HS-27A (cell line): ENCODE measurements around the gene ZNF81.
"Not testable (repeated sequence)": the region's sequence is repeated elsewhere in the genome, so short reads cannot be mapped to it uniquely, and the experiment has no call there.

Source experiments
- DNase-seq: peaks from one replicate; pipeline ENCODE4 v3.0.0-alpha.2; 2012; ENCODE audit warnings: low read depth, missing footprints

Gene ZNF81

DNA sequence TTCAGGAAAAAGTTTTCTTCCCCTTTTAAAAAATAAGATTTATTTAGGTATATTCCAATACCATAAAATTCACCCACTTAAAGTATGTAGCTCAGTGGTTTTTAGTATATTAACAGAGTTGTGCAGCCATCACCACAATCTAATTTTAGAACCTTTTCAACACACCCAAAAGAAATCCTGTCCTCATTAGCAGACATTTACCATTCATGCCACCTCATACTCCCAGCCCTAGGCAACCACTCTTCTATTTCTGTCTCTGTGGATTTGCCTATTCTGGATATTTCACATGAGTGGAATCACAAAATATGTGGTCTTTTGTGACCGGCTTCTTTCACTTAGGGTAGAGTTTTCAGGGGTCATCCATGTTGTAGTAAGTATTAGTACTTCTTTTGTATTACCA is 7.4 kb downstream of the ZNF81 start:
- DNase-seq: no peak

DNA sequence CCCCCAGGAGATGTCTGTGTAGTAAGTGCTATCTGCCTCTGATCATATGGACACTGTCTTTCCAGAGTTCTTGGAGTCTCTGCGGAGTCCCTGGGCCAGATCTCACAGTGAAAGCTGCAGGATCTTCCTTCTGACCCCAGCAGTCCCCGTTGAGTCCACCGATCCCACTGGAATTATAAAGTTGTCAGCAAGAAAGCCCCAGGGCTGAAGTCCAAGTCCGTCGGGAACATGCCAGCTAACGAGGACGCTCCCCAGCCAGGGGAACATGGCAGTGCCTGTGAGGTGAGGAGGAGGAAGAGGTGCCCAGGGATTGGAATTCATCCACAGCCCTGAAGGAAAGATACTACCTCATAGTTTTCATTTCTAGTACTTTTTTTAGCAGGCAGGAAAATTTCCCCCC is 9.3 kb downstream of the ZNF81 start:
- DNase-seq: no peak

DNA sequence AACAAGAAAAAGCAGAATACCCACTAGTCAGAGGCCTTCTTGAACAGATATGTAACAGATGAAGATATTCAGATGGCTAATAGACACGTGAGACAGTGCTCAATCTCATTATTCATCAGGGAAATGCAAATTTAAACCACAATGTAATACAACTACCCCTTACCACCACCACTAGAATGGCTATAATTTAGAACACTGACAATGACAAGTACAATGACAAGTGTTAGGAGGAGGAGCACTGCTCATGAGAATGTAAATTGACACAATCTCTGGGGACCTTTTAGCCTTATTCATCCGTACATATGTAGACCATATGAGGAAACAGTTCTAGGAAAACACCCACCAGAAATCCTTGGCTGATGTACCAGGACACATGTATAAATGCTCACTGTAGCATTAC is 13.1 kb downstream of the ZNF81 start:
- no peak for DNase-seq

DNA sequence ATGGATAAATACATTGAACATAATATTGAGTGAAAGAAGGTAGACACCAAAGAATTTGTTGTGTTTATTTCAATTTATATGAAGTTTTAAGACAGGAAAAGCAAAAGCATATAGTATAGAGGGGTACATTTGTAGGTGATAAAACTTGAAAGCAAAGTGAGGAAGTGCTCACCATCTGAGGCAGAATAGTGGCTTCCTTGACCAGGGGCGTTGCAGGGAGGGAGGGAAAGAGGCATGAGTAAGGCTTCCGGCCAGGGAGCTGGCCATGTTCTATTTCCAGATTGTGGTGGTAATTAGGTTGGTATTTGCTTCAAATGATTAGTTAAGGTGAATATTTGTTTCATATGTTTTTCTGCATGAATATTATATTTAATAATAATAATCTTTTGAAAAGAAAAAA is 13.7 kb downstream of the ZNF81 start:
- not testable (repeated sequence) for DNase-seq

DNA sequence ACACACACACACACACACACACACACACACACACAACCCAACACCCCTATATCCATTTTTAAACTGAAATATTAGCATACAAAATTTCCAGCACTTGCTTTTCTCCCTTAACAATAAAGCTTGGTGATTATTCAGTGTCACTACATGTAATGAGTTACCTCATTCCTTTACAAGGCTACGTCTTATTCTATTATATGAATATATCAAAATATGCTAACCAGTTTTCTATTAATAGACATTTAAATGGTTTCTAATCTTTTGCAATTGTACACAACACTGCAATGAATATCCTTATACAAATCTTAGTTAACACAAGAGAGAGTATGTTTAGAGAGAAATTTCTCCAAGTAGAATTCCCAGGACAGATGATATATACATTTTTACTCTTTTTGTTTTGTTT is 14.2 kb downstream of the ZNF81 start:
- no peak for DNase-seq

GRCh38 chrX:47854474-47854873 is 17.8 kb downstream of the ZNF81 start:
- no peak for DNase-seq

DNA sequence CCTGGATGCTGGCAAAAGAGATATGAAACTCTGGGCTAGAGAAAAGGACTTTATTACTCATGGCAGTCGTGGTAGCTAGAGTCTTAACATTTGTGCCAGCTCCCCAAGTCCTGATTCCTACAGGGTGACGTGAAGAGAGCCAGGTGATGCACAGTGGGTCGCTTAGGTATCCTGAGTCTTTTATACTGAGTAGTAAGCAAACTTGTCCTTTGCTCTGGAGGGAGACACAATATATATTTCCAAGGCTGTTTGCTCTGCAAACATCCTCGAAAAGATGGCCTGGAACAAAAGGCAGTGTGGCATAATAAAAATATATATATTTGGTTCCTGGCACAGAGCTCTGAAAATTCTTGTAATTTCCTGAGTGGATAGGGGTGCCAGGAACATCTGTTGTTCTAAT is 23.0 kb downstream of the ZNF81 start:
- no peak for DNase-seq

DNA sequence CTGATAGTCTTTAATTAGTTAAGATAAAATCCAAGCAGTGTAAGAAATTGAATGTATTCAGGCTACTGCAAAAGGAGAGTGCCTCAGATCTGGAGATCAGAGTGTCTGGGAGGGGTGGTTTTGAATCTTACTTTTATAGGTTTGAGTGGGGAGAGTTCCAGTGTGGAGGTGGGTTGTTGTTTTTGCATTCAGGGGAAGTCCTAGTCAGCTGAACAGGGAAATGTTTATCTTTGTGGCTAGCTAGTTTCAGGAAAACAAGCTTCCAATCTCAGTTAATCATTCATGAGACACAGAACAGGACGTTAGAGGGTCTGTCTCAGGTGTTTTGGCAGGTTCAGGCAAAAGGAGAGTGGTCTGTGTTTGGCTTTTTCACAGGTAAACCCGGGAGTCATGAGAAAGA is 26.0 kb downstream of the ZNF81 start:
- DNase-seq: no peak

DNA sequence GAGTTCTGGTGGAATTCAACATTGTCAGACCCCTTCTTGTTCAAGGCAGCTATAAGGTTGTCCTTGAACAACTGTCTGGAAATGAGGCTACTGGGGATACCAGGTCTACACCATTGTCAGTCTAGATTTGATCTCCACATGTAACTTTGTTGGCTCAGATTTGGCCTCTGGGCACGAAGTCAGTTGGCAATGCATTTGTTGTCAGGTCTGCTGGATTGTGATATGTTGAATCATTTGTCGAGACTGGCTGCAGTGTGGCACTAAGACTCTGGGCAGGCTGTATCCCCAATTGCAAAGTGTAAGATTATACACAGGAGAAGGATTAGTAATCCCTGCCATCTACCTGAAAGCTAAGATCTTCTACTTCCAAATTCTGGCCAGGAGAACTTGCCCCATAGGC is 26.5 kb downstream of the ZNF81 start:
- DNase-seq: no peak

- no peak for DNase-seq
These were observed 27.6 kb downstream of the ZNF81 start for GRCh38 chrX:47864300-47864699.

DNA sequence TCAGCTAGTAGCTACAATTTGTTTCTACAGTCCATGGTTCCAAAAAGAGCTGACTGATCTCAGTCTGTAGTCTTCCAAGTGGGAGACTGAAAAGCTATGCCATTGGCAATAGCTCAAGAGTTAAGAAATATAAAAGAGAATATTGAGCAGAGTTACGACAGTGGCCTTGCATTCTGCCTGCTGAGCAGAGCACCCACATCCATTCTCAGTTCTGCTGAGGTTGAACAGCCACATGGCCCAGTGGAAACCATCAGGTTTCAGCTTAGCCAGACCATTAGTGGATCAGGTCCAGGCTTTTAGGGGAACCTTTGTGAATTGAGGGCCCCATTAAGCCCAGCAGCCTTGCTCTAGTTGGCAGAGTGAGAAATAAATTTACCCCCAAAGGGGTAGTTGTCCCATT is 28.1 kb downstream of the ZNF81 start:
- no peak for DNase-seq

- DNase-seq: no peak
These were observed 36.4 kb downstream of the ZNF81 start for GRCh38 chrX:47873123-47873522.

GRCh38 chrX:47877327-47877726 is 40.6 kb downstream of the ZNF81 start:
- DNase-seq: no peak

GRCh38 chrX:47878198-47878597 is 41.5 kb downstream of the ZNF81 start:
- DNase-seq: no peak

GRCh38 chrX:47879463-47879862 is 42.8 kb downstream of the ZNF81 start:
- no peak for DNase-seq

DNA sequence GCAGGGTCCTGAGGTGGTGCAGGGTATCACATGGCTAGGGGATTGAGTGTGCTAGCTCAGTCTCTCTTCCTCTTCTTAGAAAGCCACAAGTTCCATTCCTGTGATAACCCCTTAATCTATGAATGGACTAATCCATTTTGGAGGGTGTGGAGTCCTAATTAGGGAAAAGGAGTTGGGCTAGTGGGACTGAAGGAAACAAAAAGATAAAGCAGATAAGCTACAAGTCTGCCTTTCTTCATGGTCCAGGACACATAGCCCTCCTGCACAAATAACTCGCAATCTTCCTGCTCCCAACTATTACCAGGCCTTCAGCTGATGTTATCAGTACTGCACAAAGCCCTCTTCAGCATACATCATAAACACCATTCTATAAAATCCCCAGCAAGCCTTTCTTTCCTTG is 44.2 kb downstream of the ZNF81 start:
- DNase-seq: no peak

- no peak for DNase-seq
These were observed 48.8 kb downstream of the ZNF81 start for GRCh38 chrX:47885501-47885900.

DNA sequence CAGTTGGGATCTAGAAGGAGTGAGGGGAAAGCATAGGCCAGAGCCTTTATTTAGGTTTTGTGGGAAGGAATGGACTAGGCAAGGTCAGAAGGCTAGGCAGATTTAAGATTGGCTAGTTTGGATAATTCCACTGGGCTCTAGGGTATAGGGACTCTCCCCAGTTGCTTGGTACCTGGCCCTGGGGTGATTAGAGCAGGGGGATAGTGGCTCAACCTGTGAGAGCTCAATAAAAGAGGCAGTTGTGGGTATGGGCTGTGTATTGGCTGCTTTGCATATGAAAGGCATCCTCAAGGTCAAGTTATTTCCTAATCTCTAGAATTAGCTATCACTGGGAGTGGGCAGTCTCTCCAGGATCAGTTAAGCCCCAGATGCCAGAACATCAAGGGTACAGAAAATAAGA is 61.3 kb downstream of the ZNF81 start:
- no peak for DNase-seq

GRCh38 chrX:47900833-47901232 is 64.1 kb downstream of the ZNF81 start:
- DNase-seq: no peak

DNA sequence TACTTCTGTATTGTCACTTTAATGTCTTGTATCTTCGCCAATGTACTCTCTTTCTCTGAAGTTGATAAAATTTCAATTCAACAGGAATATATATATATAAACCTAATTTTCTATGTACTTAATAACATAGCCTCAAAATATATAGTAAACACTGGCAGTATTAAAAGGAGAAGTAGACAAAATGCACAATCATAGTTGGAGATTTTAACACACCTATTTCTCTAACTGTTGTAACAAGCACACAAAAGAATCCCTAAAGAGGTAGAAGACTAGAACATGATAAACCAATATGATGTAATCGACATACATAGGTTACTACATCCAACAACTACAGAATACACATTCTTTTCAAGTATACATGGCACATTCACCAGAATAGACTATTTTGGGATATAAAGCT is 65.5 kb downstream of the ZNF81 start:
- DNase-seq: no peak

- DNase-seq: no peak
These were observed 79.3 kb downstream of the ZNF81 start for GRCh38 chrX:47915886-47916493.

- no peak for DNase-seq
These were observed 81.6 kb downstream of the ZNF81 start for GRCh38 chrX:47918274-47918673.

- no peak for DNase-seq
These were observed 90.5 kb downstream of the ZNF81 start for GRCh38 chrX:47927212-47927611.

GRCh38 chrX:47931970-47932369 is 95.3 kb downstream of the ZNF81 start:
- DNase-seq: not testable (repeated sequence)

- DNase-seq: no peak
These were observed 97.2 kb downstream of the ZNF81 start for GRCh38 chrX:47933946-47934345.
